ENCODE measurements around the gene TAS2R3. TPM values are rescaled to one million over a fixed set of nuclear protein-coding genes. Genes with fewer than 3 reads are reported as not detected.

TAS2R3 gene
- total and polyA plus RNA-seq, 2 of the 13 experiments (the other 11 are each of a cell fraction or from before 2014, with no cell fraction given): 0.74 to 1.1 TPM

GRCh38 chr7:141737836-141738591, 25.9 kb upstream of the TAS2R3 start, which contains the start of gene SSBP1 (continued):
- TF ChIP-seq ZNF609 (CRISPR knock-in tag; IDR thresholded peaks at IDR 0.05; ENCODE audit: borderline replicate concordance): no peak; the same call in 1 of the 2 replicates
- no peak for TF ChIP-seq ZKSCAN1 (IDR thresholded peaks at IDR 0.05; ENCODE audit: low read length)
- no peak; the same call in 1 of the 2 replicates for TF ChIP-seq ZNF12 (CRISPR knock-in tag; IDR thresholded peaks at IDR 0.05)
- peak; percentile 72 for TF ChIP-seq FOSL2 (CRISPR knock-in tag; IDR thresholded peaks at IDR 0.05)
- no peak for TF ChIP-seq ATAD3A (CRISPR knock-in tag; IDR thresholded peaks at IDR 0.05)
- peak; percentile 87 for TF ChIP-seq ZNF878 (CRISPR knock-in tag; IDR thresholded peaks at IDR 0.05)
- TF ChIP-seq TMF1 (CRISPR knock-in tag; IDR thresholded peaks at IDR 0.05; ENCODE audit: low read depth): peak; percentile 68; the same call in 1 of the 2 replicates
- TF ChIP-seq ZNF33B (CRISPR knock-in tag; IDR thresholded peaks at IDR 0.05): no peak; the same call in 1 of the 2 replicates
- peak; percentile 87 for TF ChIP-seq ARID4A (CRISPR knock-in tag; IDR thresholded peaks at IDR 0.05; ENCODE audit: borderline replicate concordance)
- no peak for TF ChIP-seq ZNF343 (CRISPR knock-in tag; IDR thresholded peaks at IDR 0.05)
- TF ChIP-seq ZNF577 (CRISPR knock-in tag; IDR thresholded peaks at IDR 0.05; ENCODE audit: borderline replicate concordance, low read depth): no peak
- TF ChIP-seq U2AF1 (optimal IDR thresholded peaks at IDR 0.05; ENCODE audit: low read depth, low read length): peak; percentile 67
- no peak for TF ChIP-seq RFX5 (IDR thresholded peaks at IDR 0.05; ENCODE audit: low read depth, low read length)
- 0 out of 2 replicates have a peak, but pooled peaks have one; percentile 53 for TF ChIP-seq SNAPC4 (CRISPR knock-in tag; IDR thresholded peaks at IDR 0.05)
